Gastroesophageal sphincter (tissue), 4 donors: ENCODE results near the gene DNASE1L2. TPM values are rescaled to one million over a fixed set of nuclear protein-coding genes. Genes with fewer than 3 reads are reported as not detected.

ENCODE experiments used
- ATAC-seq: fragments of 150-250 bp; one replicate; pipeline ENCODE4 v1.9.1; 2016; ENCODE audit warnings: mild to moderate bottlenecking, moderate library complexity
- H3K27ac ChIP-seq, 4 donors: fragments of 200-600 bp; sonication (generic) in 3 of 4; 1 replicate in 3 of 4; 2 replicates in 1 of 4; pipeline ENCODE4 v1.5.1; 2016 to 2019
- H3K27me3 ChIP-seq: fragments of 200-600 bp; sonication (generic); one replicate; pipeline ENCODE4 v1.5.1; 2019
- H3K36me3 ChIP-seq, 2 donors: fragments of 200-600 bp; sonication (generic); one replicate each; pipeline ENCODE4 v1.5.1; 2019; ENCODE audit warnings: control low read depth in 1 of 2
- H3K4me1 ChIP-seq, 3 donors: fragments of 200-600 bp; sonication (generic); 1 replicate in 2 of 3; 2 replicates in 1 of 3; pipeline ENCODE4 v1.5.1; 2016 to 2019; ENCODE audit warnings: control low read depth in 2 of 3
- H3K4me3 ChIP-seq, 2 donors: fragments of 200-600 bp; sonication (generic); one replicate each; pipeline ENCODE4 v1.5.1; 2019; ENCODE audit warnings: mild to moderate bottlenecking in 1 of 2, moderate library complexity in 1 of 2
- H3K9me3 ChIP-seq, 3 donors: fragments of 200-600 bp; sonication (generic); one replicate each; pipeline ENCODE4 v1.5.1; 2017 to 2019; ENCODE audit warnings: control low read depth in 2 of 3
- CTCF ChIP-seq, 4 experiments: fragments of 200-600 bp in 2 of 4; fragments of 450-650 bp in 2 of 4; sonication (generic) in 1 of 4; IDR thresholded peaks; one replicate each; pipeline ENCODE4 v1.5.1; 2017 to 2019; ENCODE audit warnings: antibody characterized with exemption in 4 of 4, mild to moderate bottlenecking in 2 of 4, moderate library complexity in 2 of 4
- EP300 ChIP-seq: sonication (generic); formaldehyde crosslinking; IDR thresholded peaks from one replicate; pipeline ENCODE4 v1.6.1; 2017; ENCODE audit warnings: antibody characterized with exemption, mild to moderate bottlenecking
- POLR2A ChIP-seq, 2 donors: fragments of 450-650 bp; IDR thresholded peaks; one replicate each; pipeline ENCODE4 v1.6.1; 2017; ENCODE audit warnings: antibody characterized with exemption in 2 of 2, mild to moderate bottlenecking in 2 of 2, moderate library complexity in 1 of 2
- POLR2AphosphoS5 ChIP-seq: sonication (generic); formaldehyde crosslinking; IDR thresholded peaks from one replicate; pipeline ENCODE4 v1.6.1; 2017; ENCODE audit warnings: antibody characterized with exemption
- WGBS, 2 donors: methylation state at CpG; one replicate each; pipeline ENCODE4 v1.1.5; 2018; ENCODE audit warnings: low coverage in 1 of 2; 5-methylcytosine and 5-hydroxymethylcytosine counted together
- total RNA-seq, 4 donors: library from RNA; depleted of rRNA; stranded (reverse); fragments of >200 nt; gene quantifications; one replicate each; pipeline ENCODE4 v1.1.0, GENCODE V29; 2016

Gene DNASE1L2
- total RNA-seq, 4 donors from 2014 or later = 0.27 to 1.7 (median 1.1) TPM; not detected in 1

DNA sequence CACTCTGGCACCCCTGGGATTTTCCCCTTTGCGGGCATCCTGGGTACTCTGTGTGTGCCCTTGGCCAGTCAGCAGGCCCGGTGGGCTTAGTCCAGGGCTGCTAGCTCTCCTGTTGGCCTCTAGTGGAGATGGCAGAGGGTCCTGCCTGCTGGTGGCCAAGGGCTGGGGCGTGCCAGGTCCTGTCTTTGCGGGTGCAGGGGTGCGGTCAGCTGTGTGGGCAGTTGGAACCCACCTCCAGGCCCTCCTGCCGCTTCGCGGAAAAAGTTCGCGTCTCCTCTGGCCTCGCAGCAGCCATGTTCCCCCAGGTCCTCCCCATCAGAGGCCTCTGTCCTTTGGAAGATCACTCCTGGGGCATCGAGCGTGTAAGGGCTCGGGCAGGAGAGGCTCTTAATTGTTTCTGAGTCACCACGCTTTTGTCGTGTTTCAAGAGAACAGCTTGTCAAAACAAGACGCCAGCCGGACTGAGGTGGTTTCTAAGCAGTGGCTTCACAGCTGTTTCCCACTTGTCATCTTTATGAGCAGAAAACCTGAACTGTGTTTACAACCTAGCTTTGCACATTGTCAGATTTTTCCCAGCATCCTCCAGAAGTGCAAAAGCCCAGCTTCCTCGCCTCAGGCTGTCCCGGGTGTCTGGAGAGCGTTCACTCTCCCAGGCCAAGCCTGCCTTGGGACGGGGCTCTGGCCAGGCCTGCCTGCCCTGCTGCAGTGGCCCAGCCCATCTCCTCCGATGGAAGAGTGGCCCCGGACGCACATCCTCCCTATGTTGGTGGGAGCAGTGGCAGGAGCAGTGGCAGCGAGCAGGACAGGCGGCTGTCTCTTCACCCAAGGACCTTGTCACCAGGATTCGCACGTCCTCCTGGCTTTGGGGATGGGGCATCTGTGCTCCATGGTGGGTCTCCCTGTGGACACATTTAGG lies 5.0 kb upstream of the DNASE1L2 start:
- no peak for ATAC-seq

DNA sequence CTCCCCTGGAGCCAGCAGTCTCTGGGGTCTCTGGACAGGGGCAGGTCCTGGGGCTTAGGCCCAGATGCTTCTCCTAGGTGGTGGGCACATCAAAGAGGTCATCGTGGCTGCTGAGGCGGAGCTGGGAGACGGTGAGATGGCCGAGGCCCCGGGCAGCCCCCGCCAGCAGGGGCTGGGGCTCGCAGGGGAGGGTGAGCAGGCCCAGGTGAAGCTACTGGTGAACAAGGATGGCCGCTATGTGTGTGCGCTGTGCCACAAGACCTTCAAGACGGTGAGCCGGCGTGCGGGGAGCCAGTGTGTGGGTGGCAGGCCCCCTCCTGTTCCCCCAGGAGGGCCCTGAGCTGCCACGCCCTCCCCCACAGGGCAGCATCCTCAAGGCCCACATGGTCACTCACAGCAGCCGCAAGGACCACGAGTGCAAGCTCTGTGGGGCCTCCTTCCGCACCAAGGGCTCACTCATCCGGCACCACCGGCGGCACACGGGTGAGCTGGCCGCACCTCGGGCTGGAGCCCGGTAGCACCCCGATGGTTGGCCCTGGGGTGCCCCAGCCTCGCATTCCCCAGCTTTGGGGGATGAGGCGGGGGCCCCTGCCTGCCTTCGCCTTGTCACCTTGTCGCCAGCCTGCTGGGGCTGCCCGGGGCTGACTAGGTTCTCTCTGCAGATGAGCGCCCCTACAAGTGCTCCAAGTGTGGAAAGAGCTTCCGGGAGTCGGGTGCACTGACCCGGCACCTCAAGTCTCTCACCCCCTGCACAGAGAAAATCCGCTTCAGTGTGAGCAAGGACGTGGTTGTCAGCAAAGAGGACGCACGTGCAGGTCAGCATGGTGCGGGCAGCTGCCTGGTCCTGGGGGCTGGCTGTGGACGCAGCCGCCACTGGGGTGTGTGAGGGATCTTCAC lies 3.9 kb upstream of the DNASE1L2 start:
- no peak overlapping the region for H3K27ac ChIP-seq
- peaks cover 55% of the 10 kb centered on the region for H3K27me3 ChIP-seq
- H3K4me3 ChIP-seq = no peak overlapping the region
- no peak for ATAC-seq
- H3K4me1 ChIP-seq = peaks cover 6 to 17% (median 14%) of the 10 kb centered on the region in 3 donors
- H3K9me3 ChIP-seq = no peaks in the 10 kb centered on the region
- 70% methylated on average over 2 of the region's 41 CpGs; no CpG with 5 or more reads in 1 of the 2 donors for WGBS, 2 donors
- no peak for TF ChIP-seq POLR2A (IDR thresholded peaks at IDR 0.05)
- TF ChIP-seq CTCF (IDR thresholded peaks at IDR 0.05) = no peak
- TF ChIP-seq EP300 = no peak
- no peak for TF ChIP-seq POLR2AphosphoS5
- H3K36me3 ChIP-seq = peaks cover 0 to 87% of the 10 kb centered on the region in 2 donors

More for the DNA sequence above, 5.0 kb upstream of the DNASE1L2 start:
- H3K36me3 ChIP-seq = peaks cover 0 to 95% of the 10 kb centered on the region in 2 donors
- peaks cover 0 to 17% (median 6%) of the 10 kb centered on the region in 3 donors for H3K4me1 ChIP-seq
- H3K9me3 ChIP-seq = no peaks in the 10 kb centered on the region
- H3K27me3 ChIP-seq = peaks cover 44% of the 10 kb centered on the region
- H3K4me3 ChIP-seq = no peak overlapping the region
- TF ChIP-seq CTCF (IDR thresholded peaks at IDR 0.05) (no peak), EP300 (no peak), POLR2AphosphoS5 (no peak), POLR2A (IDR thresholded peaks at IDR 0.05) (no peak)
- no peak overlapping the region for H3K27ac ChIP-seq
- WGBS, 2 donors = 49 to 80% methylated on average over 3 to 7 of the region's 29 CpGs

DNA sequence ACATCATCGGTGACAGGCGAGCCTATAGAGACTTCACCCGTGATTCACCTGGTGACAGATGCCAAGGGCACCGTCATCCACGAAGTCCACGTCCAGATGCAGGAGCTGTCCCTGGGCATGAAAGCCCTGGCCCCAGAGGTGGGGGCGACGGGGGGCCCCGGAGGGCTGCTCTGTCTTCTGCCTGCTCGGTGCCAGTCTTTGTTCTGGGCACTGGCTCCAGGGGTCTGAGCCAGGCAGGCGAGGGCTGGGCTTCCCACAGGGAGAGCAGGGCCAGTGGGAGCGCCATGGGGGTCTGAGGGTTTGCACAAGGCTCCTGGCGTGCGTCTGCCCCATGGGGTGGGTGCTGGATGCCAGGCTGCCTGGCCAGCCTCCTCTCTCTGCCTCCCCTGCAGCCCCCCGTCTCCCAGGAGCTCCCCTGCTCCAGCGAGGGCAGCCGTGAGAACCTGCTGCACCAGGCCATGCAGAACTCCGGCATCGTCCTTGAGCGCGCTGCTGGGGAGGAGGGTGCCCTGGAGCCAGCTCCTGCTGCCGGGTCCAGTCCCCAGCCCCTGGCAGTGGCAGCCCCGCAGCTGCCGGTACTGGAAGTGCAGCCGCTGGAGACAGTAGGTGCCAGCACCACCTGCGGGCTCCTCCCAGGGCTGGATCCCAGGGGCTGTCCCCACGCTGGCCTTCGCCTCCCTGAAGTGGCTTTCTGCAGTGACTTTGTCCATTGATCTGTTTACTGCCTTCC lies 3.0 kb upstream of the DNASE1L2 start:
- peaks cover 0 to 79% of the 10 kb centered on the region in 2 donors for H3K36me3 ChIP-seq
- ATAC-seq = no peak
- no CpG with 5 or more reads among the region's 28 CpGs for WGBS, 2 donors
- no peak for TF ChIP-seq CTCF (IDR thresholded peaks at IDR 0.05)
- no peak for TF ChIP-seq POLR2A (IDR thresholded peaks at IDR 0.05)
- TF ChIP-seq EP300 = no peak
- no peak for TF ChIP-seq POLR2AphosphoS5
- no peak overlapping the region for H3K4me3 ChIP-seq
- H3K27me3 ChIP-seq = peaks cover 63% of the 10 kb centered on the region
- H3K9me3 ChIP-seq = no peaks in the 10 kb centered on the region
- H3K4me1 ChIP-seq = peaks cover 6 to 25% (median 17%) of the 10 kb centered on the region in 3 donors
- no peak overlapping the region for H3K27ac ChIP-seq

GRCh38 chr16:2233872-2234812 lies 2.1 kb upstream of the DNASE1L2 start:
- ATAC-seq = no peak
- no peaks in the 10 kb centered on the region for H3K9me3 ChIP-seq
- H3K4me1 ChIP-seq = peaks cover 6 to 28% (median 17%) of the 10 kb centered on the region in 3 donors
- peaks cover 65% of the 10 kb centered on the region for H3K27me3 ChIP-seq
- H3K36me3 ChIP-seq = peaks cover 0 to 70% of the 10 kb centered on the region in 2 donors
- no peak overlapping the region for H3K27ac ChIP-seq
- no peak overlapping the region for H3K4me3 ChIP-seq
- WGBS, 2 donors = 97% methylated on average over 14 of the region's 51 CpGs; no CpG with 5 or more reads in 1 of the 2 donors
- no peak for TF ChIP-seq CTCF (IDR thresholded peaks at IDR 0.05)
